RKO (cell line): ENCODE measurements around the gene RABGGTB.
"Not testable (repeated sequence)": the region's sequence is repeated elsewhere in the genome, so short reads cannot be mapped to it uniquely, and the experiment has no call there.

ENCODE experiments used
- DNase-seq: peaks from one replicate; pipeline ENCODE4 v3.0.0-alpha.2; 2016; ENCODE audit warnings: low spot score

Gene RABGGTB

DNA sequence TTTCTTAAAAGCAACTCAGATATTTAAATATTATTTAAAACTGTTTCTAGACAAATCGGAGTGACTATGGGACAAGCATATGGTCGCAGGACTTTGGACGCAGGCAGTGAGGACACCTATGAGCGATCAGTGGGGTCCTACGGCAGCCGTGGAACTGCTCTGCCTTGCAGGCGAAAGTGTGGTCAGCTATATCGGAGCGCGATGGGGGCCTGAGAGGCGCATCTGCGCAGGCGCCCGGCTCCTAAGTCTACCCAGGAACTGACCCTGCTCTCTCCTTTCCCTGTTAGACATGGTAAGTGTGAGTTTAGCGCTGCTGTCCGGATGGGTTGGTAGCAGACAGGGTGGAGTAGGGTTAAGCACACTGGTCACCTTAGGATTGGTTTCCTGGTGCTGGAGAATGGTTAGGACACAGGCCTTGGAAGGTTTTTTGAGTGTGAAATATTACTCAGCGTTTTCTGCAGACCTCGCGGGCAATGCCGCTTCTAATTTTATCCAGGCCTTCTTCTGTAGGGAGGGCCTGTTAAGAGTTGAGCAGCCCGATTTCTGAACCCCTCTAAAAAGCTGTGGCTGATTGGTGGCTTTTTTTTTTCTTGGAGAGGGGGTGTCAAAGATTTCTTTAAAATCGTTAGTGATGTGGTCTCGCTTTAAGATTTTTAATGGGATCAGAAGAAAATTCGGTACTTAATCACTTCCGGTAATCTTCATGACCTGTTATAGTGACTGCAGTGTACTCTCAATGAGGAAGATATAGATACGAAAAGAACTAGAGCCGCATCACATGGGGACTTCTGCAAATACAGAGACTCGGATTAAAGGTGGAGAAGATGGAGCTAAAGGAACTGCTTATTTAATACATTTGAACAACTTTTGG, at the start of gene RABGGTB:
Gene RABGGTB, plus strand, starts transcription at position 274 of the 871 bp plus-strand sequence. Its CDS starts 16 bp downstream, at position 290.
- DNase-seq: peak; percentile 98

DNA sequence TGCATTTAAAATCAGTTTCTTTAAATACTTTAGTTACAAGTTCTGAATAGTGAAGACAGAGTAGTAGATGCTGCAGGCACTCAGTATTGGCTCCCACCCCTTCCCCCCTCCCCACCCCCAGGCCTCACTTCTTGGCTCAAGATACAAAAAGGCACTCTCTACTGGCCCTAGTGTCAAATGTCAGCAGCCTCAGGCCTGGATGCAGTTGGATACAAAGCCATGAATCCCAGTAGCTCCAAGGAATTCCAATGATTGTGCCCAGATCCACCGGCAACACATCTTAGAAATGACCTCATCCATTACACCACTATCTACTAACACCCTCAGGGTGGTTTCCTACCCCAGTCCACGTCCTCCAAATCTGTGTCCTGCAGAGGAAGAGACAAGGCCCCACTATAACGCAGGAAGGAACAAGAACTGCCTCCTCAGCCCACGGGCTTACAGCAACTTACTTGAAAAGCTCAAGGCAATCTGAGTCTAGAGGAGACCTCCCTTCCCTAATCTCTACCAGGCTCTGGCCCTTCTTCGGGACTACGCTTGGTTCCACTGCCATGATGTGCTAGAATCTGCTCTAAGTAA, 43.9 kb upstream of the RABGGTB start:
- DNase-seq: no peak

DNA sequence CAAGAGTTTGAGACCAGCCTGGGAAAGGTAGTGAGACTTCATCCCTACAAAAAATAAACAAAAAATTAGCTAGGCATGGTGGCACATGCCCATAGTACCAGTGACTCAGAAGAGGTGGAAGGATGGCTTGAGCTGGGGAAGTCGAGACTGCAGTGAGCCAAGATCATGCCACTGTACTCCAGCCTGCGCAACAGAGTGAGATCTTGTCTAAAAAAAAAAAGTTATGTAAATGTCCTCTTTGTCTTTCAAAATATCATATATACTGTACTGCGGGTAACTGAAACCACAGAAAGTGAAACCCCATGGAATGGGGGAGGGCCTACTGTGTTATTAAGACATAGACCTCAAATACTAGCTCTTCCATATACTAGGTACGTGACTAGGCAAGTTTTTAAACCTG, 40.8 kb upstream of the RABGGTB start:
- DNase-seq: no peak

DNA sequence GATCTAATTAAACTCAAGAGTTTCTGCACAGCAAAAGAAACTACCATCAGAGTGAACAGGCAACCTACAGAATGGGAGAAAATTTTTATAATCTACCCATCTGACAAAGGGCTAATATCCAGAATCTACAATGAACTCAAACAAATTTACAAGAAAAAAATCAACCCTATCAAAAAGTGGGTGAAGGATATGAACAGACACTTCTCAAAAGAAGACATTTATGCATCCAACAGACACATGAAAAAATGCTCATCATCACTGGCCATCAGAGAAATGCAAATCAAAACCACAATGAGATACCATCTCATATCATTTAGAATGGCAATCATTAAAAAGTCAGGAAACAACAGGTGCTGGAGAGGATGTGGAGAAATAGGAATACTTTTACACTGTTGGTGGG, 28.8 kb upstream of the RABGGTB start:
- not testable (repeated sequence) for DNase-seq

GRCh38 chr1:75758543-75758942, 27.5 kb upstream of the RABGGTB start:
- DNase-seq: not testable (repeated sequence)

DNA sequence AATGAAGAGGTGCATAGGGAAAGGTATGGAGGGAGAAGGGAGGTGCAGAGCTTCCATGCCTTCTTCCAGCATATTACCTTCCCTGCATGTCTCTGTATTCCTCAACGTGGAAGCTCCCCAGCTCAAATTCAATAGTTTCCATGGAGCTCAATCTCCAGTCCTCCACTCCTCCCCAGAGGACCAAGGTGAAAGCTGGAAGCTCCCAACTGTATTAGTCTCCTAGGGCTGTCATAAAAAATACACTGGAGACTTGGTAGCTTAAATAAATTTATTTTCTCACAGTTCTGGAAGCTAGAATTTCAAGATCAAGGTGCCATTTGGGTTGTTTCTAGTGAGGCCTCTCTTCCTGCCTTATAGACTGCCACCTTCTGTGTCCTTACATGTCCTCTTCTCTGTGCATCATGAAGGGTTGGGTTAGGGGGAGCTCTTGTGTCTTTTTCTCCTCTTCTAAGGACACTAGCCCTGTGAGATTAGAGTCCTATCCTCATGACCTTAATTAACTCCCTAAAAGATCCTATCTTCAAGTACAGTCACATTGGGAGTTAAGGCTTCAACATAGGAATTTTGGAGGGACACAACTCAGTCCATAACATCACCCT, 21.9 kb upstream of the RABGGTB start:
- DNase-seq: no peak

DNA sequence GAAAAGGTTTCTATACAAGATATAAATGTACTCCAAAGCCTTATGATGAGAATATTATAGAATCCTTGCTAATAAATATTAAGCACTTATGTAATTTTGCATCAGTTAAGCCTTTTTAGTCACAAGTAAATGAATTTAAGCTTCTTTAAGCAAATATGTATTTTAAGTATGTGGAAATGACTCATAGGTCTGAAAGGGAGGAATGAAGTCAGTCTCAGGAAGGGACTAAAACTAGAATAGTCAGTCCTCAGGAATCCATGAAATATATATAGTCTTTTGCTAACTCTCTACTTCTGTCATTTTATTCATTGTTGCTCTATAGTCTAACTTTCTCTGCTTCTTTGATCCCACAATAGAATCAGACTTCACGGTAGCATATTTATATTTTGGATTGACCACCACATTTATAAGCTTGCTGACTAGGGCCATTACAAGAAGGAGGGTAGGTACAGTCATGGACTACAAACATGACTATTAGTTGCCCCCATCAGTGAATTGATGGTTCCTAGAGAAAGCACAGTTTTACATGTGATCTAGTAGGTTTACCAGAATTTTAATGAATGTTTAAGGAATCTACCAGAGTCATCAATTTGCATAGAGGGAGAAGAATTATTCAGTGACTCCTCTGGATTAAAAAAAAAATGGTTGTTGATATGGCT, 20.2 kb upstream of the RABGGTB start:
- peak; percentile 86 for DNase-seq

DNA sequence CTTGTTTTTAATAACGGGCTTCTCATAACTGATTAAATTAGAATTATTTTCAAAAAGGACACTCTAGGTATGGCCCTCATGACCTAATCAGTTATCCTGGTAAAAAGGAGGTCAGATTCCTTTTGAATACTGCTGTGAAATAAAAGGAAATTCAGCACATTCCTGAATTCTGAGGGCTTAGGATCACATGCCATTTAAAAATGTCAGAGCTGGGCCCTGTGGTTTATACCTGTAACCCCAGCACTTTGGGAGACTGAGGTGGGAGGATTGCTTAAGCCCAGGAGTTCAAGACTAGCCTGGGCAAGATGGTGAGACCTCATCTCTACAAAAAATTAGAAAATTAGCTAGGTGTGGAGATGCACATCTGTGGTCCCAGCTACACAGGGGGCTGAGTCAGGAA, 18.0 kb upstream of the RABGGTB start:
- no peak for DNase-seq

DNA sequence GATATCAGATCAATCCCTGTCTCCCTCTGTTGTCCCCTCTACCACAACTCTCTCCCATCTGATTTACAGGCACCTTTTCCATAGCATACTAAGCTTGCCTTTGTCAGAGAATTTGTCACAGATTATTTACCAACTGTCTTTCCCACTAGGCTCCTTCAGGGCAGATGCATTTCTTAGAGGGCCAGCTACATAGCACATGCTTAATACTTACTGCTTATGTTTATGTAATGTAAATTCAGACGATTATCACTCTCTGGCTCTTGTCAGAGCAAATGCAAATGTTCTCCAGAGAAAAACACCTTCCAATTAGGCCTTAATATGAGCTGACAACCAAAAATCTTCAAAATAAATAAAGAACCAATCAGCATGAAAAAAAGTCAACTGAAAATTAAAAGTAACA, 15.3 kb upstream of the RABGGTB start:
- DNase-seq: no peak

GRCh38 chr1:75771978-75772377, 14.1 kb upstream of the RABGGTB start:
- no peak for DNase-seq

DNA sequence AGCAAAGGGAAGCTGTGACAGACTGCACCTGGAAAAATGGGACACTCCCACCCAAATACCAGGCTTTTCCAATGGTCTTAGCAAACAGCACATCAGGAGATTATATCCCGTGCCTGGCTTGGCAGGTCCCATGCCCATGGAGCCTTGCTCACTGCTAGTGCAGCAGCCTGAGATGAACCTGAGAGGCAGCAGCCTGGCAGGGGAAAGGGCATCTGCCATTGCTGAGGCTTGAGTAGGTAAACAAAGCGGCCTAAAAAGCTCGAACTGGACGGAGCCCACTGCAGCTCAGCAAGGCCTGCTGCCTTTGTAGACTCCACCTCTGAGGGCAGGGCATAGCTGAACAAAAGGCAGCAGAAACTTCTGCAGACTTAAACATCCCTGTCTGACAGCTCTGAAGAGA, 8.2 kb upstream of the RABGGTB start:
- not testable (repeated sequence) for DNase-seq

- not testable (repeated sequence) for DNase-seq
Measured at GRCh38 chr1:75778694-75779093, 7.4 kb upstream of the RABGGTB start.

DNA sequence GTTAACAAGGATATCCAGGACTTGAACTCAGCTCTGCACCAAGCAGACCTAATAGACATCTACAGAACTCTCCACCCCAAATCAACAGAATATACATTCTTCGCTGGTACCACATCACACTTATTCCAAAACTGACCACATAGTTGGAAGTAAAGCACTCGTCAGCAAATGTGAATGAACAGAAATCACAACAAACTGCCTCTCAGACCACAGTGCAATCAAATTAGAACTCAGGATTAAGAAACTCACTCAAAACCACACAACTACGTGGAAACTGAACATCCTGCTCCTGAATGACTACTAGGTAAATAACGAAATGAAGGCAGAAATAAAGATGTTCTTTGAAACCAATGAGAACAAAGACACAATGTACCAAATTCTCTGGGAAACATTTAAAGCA, 5.9 kb upstream of the RABGGTB start:
- DNase-seq: not testable (repeated sequence)

- DNase-seq: not testable (repeated sequence)
Measured at GRCh38 chr1:75783920-75784319, 2.1 kb upstream of the RABGGTB start.

DNA sequence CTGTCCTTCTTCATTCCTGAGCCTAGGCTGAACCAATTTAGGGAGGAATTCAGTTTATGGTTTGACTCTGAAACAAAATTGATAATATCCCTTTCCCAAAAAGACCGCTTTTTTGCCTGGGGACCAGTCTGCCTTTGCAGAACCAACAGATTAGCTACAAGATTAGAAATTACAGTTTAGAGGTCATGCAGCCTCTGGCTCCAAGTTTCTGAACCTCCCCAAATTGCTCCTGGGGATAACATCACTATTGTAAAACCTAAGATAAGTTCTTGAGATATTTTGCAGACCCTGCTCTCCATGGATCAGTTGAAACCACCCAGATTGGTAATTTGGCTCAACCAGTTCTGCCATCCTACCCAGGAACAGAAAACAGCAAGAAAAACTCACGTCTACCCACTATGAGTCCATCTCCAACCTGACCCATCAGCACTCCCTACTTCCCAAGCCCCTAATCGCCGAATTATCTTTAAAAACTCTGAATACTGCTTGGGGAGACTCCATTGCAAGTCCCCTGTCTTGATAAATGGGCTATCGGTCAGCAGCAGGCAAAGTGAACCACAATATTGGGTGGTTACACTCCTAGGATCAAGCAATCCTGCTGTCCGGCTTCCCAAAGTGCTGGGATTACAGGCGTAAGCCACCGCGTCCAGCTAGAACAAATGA, 605 bp upstream of the RABGGTB start:
- DNase-seq: no peak

GRCh38 chr1:75786901-75787493, 941 bp downstream of the RABGGTB start:
- peak; percentile 33 for DNase-seq

DNA sequence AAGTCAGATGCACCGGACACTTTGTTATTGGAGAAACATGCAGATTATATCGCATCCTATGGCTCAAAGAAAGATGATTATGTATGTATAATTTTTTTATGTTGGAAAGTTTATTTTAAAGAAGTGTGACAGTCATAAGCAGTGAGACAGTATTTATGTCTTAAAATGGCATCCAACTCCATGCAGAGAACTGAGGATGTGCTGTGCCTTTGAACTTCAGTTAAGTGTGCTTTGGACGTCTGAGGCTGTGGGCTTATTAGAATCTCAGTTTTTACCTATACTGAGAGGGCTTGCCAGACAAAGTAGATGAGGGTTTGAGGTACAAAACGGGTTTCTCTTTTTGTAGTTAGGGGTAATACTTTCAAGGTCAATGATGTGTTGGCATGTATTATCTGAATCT, 1.5 kb downstream of the RABGGTB start:
- no peak for DNase-seq

DNA sequence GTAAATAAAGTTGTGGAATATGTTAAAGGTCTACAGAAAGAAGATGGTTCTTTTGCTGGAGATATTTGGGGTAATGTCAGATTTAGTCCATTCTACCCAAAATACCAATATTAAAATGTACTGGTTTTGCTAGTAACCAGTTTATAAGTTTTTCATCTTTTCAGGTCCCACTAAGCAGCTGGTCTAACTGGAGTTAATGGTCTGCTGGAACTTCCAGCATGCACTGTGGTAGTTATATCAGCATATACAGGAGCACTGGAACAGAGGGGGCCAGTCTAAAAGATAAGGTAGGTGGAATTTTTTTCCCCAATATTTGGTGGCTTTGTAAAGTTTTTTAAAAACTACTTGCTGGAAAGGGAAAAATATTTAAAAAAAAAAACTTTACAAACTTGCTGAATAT, 3.9 kb downstream of the RABGGTB start:
- no peak for DNase-seq

DNA sequence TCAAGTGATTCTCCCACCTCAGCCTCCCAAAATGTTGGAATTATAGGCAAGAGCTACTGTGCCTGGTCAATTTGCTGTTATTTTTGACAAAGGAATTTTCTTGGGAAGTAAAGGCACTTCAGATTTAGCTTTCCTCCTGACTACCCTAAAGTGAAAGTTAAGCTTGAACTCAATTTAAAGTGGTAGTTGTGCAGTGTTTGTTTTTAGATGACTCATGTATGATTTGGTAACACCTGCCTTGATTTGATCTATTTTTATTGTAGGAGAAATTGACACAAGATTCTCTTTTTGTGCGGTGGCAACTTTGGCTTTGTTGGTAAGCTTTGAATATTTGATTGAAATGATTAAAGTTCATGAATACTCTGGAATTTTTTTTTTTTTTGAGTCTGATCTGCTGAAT, 5.0 kb downstream of the RABGGTB start:
- DNase-seq: peak; percentile 66

DNA sequence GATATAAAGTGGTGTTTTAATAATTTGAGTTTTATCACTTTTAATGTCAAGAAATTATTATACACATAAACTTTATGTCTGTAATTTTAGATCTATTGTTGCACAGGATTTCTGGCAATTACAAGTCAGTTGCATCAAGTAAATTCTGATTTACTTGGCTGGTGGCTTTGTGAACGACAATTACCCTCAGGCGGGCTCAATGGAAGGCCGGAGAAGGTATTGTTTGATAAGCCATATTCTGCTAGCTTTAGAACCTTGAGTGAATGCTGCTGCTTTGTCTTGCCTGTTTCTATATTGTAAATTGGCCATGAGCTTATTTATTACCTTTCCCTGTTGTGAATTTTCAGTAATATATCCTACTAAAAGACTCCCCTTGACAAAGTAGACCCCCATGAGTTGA, 6.0 kb downstream of the RABGGTB start:
- DNase-seq: no peak

DNA sequence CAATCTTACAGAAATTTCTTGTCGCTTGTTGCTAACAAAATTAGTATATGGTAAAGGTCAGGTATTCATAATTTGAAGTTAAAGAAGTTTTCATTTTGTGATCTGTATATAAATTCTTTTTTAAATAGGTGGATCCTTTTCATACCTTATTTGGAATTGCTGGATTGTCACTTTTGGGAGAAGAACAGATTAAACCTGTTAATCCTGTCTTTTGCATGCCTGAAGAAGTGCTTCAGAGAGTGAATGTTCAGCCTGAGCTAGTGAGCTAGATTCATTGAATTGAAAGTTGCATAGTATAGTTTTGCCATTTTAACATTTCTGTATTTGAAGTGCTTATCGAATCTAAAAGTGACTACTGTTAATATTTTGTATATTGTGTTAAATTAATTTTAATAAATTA, 8.3 kb downstream of the RABGGTB start:
- DNase-seq: no peak

- no peak for DNase-seq
Measured at GRCh38 chr1:75795703-75796193, 9.7 kb downstream of the RABGGTB start.
